ENCODE data around the gene PER2. TPM values are rescaled to one million over a fixed set of nuclear protein-coding genes. Genes with fewer than 3 reads are reported as not detected.

The PER2 gene
- total and polyA plus RNA-seq, 3 experiments from 2014 or later: 4.3 to 14.2 (median 12.9) TPM

GRCh38 chr2:238236571-238236970 is 51.8 kb downstream of the PER2 start:
- no peak overlapping the region for H3K27ac Mint-ChIP-seq
- H3K9me3 Mint-ChIP-seq: no peaks in the 10 kb centered on the region
- H3K4me1 ChIP-seq (ENCODE audit: insufficient read depth, low read length): peaks cover 6% of the 10 kb centered on the region
- H3K36me3 ChIP-seq (ENCODE audit: insufficient read depth, low read length): no peaks in the 10 kb centered on the region
- H3K4me3 ChIP-seq (ENCODE audit: low read length): no peak overlapping the region
- peaks cover 4% of the 10 kb centered on the region for H3K27me3 ChIP-seq (ENCODE audit: insufficient read depth, low read length, poor library complexity, severe bottlenecking)
- H3K4me1 Mint-ChIP-seq: peaks cover 9 to 34% (median 22%) of the 10 kb centered on the region in 3 donors
- peak overlapping the region in 1 of 7 donors; percentile 35 for H3K4me3 Mint-ChIP-seq
- H3K27ac ChIP-seq (ENCODE audit: low read depth, low read length): no peak overlapping the region
- peaks cover 0 to 1% (median 0%) of the 10 kb centered on the region in 3 donors for H3K36me3 Mint-ChIP-seq
- POLR2A ChIA-PET: no interaction called here
- CTCF ChIA-PET: interaction anchor here (1.7 kb wide), 1 partner anchor 30 kb away, joined by 3 read pairs; no protein-coding TSS in a partner anchor
- H3K9me3 ChIP-seq (ENCODE audit: low read length): no peaks in the 10 kb centered on the region
- H3K27me3 Mint-ChIP-seq: peaks cover 14 to 22% of the 10 kb centered on the region in 2 donors
- no peak for DNase-seq

DNA sequence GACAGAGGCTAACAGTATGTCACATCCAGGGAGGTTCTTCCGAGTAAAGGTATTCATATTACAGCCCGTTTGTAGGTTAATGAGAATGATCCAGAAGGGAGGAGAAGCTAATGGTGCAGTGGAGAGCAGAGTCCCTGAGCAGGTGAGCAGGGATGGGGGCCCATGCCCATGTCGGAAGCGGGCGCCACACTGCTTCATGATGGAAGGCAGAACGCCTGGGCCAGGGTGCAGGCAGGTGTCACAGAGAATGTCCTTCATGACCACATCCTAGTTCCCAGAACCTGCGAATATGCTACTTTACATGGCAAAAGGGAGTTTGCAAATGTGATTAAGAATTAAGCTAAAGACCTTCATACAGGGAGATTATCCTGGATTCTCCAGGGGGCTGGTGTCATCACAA is 52.6 kb downstream of the PER2 start:
- H3K27me3 Mint-ChIP-seq: peaks cover 14 to 24% of the 10 kb centered on the region in 2 donors

DNA sequence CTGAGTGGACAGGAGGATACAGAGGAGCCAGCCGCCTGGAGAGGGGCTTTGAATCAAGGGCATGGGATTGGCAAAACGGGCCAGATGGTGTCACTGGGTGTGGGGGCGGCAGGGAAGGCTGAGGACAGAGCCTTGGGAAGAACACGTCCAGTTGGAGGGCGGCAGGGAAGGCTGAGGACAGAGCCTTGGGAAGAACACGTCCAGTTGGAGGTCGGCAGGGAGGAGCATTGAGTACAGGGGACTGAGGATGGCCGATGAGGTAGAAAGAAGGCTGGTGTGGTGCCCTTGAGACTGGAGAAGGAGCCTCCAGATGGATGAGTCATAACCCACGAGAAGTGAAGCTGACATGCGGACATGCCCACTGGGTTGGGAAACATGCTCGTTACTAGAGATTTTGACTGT is 53.1 kb downstream of the PER2 start:
- Mint-ChIP-seq H3K36me3 (peaks cover 0 to 1% (median 0%) of the 10 kb centered on the region in 3 donors), H3K27me3 (peaks cover 14 to 28% of the 10 kb centered on the region in 2 donors), H3K4me3 (peak overlapping the region; percentile 35 to 82 (median 70)), H3K4me1 (peaks cover 16 to 40% (median 32%) of the 10 kb centered on the region in 3 donors), H3K27ac (peak overlapping the region in 1 of 8 donors; percentile 3), H3K9me3 (peaks cover 0 to 3% (median 0%) of the 10 kb centered on the region in 5 donors)
- Histone ChIP-seq H3K36me3 (ENCODE audit: insufficient read depth, low read length) (no peaks in the 10 kb centered on the region), H3K4me1 (ENCODE audit: insufficient read depth, low read length) (peaks cover 15% of the 10 kb centered on the region), H3K9me3 (ENCODE audit: low read length) (no peaks in the 10 kb centered on the region), H3K27ac (ENCODE audit: low read depth, low read length) (no peak overlapping the region), H3K4me3 (ENCODE audit: low read length) (no peak overlapping the region), H3K27me3 (ENCODE audit: insufficient read depth, low read length, poor library complexity, severe bottlenecking) (peaks cover 4% of the 10 kb centered on the region)
- ChIA-PET POLR2A (no interaction called here), CTCF (no interaction called here)
- DNase-seq: no peak

More for the DNA sequence above, 52.6 kb downstream of the PER2 start:
- H3K27ac ChIP-seq (ENCODE audit: low read depth, low read length): no peak overlapping the region
- no peaks in the 10 kb centered on the region for H3K36me3 ChIP-seq (ENCODE audit: insufficient read depth, low read length)
- peaks cover 0 to 1% (median 0%) of the 10 kb centered on the region in 3 donors for H3K36me3 Mint-ChIP-seq
- CTCF ChIA-PET: no interaction called here
- no peaks in the 10 kb centered on the region for H3K9me3 ChIP-seq (ENCODE audit: low read length)
- POLR2A ChIA-PET: no interaction called here
- no peak overlapping the region for H3K4me3 ChIP-seq (ENCODE audit: low read length)
- peaks cover 10% of the 10 kb centered on the region for H3K4me1 ChIP-seq (ENCODE audit: insufficient read depth, low read length)
- DNase-seq: no peak
- H3K4me3 Mint-ChIP-seq: peak overlapping the region in 4 of 7 donors; percentile 6 to 82 (median 45)
- peaks cover 4% of the 10 kb centered on the region for H3K27me3 ChIP-seq (ENCODE audit: insufficient read depth, low read length, poor library complexity, severe bottlenecking)
- peak overlapping the region in 1 of 8 donors; percentile 3 for H3K27ac Mint-ChIP-seq
- H3K4me1 Mint-ChIP-seq: peaks cover 12 to 35% (median 28%) of the 10 kb centered on the region in 3 donors
- no peaks in the 10 kb centered on the region for H3K9me3 Mint-ChIP-seq

GRCh38 chr2:238233625-238234024 is 54.8 kb downstream of the PER2 start:
- Histone ChIP-seq H3K4me1 (ENCODE audit: insufficient read depth, low read length) (peaks cover 11% of the 10 kb centered on the region), H3K36me3 (ENCODE audit: insufficient read depth, low read length) (no peaks in the 10 kb centered on the region), H3K27ac (ENCODE audit: low read depth, low read length) (no peak overlapping the region), H3K4me3 (ENCODE audit: low read length) (no peak overlapping the region), H3K27me3 (ENCODE audit: insufficient read depth, low read length, poor library complexity, severe bottlenecking) (peaks cover 1% of the 10 kb centered on the region), H3K9me3 (ENCODE audit: low read length) (no peaks in the 10 kb centered on the region)
- Mint-ChIP-seq H3K4me1 (peaks cover 15 to 42% (median 34%) of the 10 kb centered on the region in 3 donors), H3K4me3 (peak overlapping the region; percentile 46 to 82 (median 67)), H3K9me3 (peaks cover 0 to 3% (median 0%) of the 10 kb centered on the region in 5 donors), H3K27me3 (peaks cover 14 to 33% of the 10 kb centered on the region in 2 donors), H3K36me3 (peaks cover 0 to 5% (median 0%) of the 10 kb centered on the region in 3 donors), H3K27ac (peak overlapping the region in 1 of 8 donors; percentile 53)
- POLR2A ChIA-PET: interaction anchor here (0.6 kb wide), 1 partner anchor 145 kb away, joined by 4 read pairs; no protein-coding TSS in a partner anchor
- no peak for DNase-seq
- CTCF ChIA-PET: no interaction called here

GRCh38 chr2:238231809-238232208 is 56.6 kb downstream of the PER2 start:
- peaks cover 14 to 29% of the 10 kb centered on the region in 2 donors for H3K27me3 Mint-ChIP-seq
- no peak overlapping the region for H3K4me3 ChIP-seq (ENCODE audit: low read length)
- H3K27me3 ChIP-seq (ENCODE audit: insufficient read depth, low read length, poor library complexity, severe bottlenecking): no peaks in the 10 kb centered on the region
- H3K4me1 ChIP-seq (ENCODE audit: insufficient read depth, low read length): peaks cover 10% of the 10 kb centered on the region
- CTCF ChIA-PET: interaction anchor here (1.2 to 1.3 kb wide), 2 partner anchors 28 to 31 kb away, joined by 3 read pairs; partner anchors contain the start of gene ILKAP
- POLR2A ChIA-PET: interaction anchor here (1.0 to 1.1 kb wide), 2 partner anchors 30 to 57 kb away, joined by 3 to 6 read pairs; partner anchors contain the start of gene PER2
- no peak overlapping the region for H3K27ac ChIP-seq (ENCODE audit: low read depth, low read length)
- H3K27ac Mint-ChIP-seq: peak overlapping the region in 1 of 8 donors; percentile 72
- no peak for DNase-seq
- H3K36me3 ChIP-seq (ENCODE audit: insufficient read depth, low read length): no peaks in the 10 kb centered on the region
- H3K4me3 Mint-ChIP-seq: peak overlapping the region; percentile 63 to 92 (median 85)
- no peaks in the 10 kb centered on the region for H3K9me3 ChIP-seq (ENCODE audit: low read length)
- H3K9me3 Mint-ChIP-seq: peaks cover 0 to 3% (median 0%) of the 10 kb centered on the region in 5 donors
- H3K36me3 Mint-ChIP-seq: peaks cover under 1 to 5% (median 5%) of the 10 kb centered on the region in 3 donors
- peaks cover 15 to 37% (median 34%) of the 10 kb centered on the region in 3 donors for H3K4me1 Mint-ChIP-seq

DNA sequence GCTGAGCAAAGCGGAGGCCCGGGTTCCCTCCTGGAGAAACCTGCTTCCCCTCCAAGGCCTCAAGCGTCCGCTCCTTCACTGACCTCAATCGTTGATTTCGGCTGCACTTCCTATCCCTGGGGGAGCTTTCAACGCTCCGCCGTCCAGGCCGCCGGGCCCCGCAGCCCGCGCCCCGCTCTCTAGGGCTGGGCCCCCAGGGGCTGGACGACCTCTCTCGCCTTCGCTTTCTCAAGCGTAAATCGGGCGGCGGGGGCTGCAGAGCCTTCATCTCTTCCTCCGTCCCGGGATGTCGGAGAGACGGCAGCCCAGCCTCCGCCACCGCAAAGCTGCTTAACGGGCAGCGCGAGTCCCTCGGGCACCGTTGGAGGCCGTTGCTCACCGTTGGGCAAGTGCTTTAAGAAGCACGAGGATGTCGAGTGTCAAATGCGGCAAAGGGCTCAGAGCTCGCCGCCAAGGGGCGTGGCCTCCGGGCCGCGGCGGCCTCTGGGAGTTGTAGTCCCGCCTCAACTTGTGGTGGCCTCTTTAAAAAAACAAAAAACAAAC is 57.1 kb downstream of the PER2 start:
- no peak overlapping the region for H3K27ac ChIP-seq (ENCODE audit: low read depth, low read length)
- CTCF ChIA-PET: interaction anchor here (1.2 to 1.3 kb wide), 2 partner anchors 27 to 32 kb away, joined by 3 read pairs; partner anchors contain the start of gene ILKAP
- Mint-ChIP-seq H3K36me3 (peaks cover 2 to 7% (median 5%) of the 10 kb centered on the region in 3 donors), H3K4me3 (peak overlapping the region; percentile 63 to 92 (median 85)), H3K27me3 (peaks cover 14 to 27% of the 10 kb centered on the region in 2 donors), H3K9me3 (peaks cover 0 to 3% (median 0%) of the 10 kb centered on the region in 5 donors), H3K4me1 (peaks cover 15 to 37% (median 34%) of the 10 kb centered on the region in 3 donors), H3K27ac (peak overlapping the region in 3 of 8 donors; percentile 72 to 85 (median 73))
- POLR2A ChIA-PET: interaction anchor here (1.0 to 1.1 kb wide), 2 partner anchors 30 to 57 kb away, joined by 3 to 6 read pairs; partner anchors contain the start of gene PER2
- H3K9me3 ChIP-seq (ENCODE audit: low read length): no peaks in the 10 kb centered on the region
- H3K4me1 ChIP-seq (ENCODE audit: insufficient read depth, low read length): peaks cover 10% of the 10 kb centered on the region
- no peaks in the 10 kb centered on the region for H3K36me3 ChIP-seq (ENCODE audit: insufficient read depth, low read length)
- peak; percentile 38 to 84 (median 71) for DNase-seq
- no peaks in the 10 kb centered on the region for H3K27me3 ChIP-seq (ENCODE audit: insufficient read depth, low read length, poor library complexity, severe bottlenecking)
- peak overlapping the region; percentile 52 for H3K4me3 ChIP-seq (ENCODE audit: low read length)

DNA sequence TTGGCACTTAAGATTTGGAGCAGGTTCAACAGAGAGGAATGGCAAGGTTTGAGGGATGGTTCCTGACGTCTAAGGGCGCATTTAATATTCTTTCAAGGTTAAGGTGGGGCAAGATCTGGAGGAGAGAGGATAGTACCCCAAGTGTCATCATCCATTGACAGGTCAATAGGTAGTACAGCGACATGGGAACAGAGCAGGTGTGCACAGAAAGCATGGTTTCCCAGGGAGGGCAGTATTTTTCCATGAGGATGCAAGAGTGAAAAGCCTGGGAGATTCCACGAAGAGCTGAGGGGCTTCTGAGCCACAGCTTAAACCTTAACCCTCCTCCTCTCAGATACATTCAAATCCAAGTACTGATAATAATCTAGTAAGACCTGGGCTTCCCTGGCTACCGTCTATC is 57.7 kb downstream of the PER2 start:
- DNase-seq: no peak
- Mint-ChIP-seq H3K4me1 (peaks cover 15 to 37% (median 34%) of the 10 kb centered on the region in 3 donors), H3K27me3 (peaks cover 8 to 23% of the 10 kb centered on the region in 2 donors), H3K36me3 (peaks cover 2 to 8% (median 5%) of the 10 kb centered on the region in 3 donors), H3K9me3 (peaks cover 0 to 3% (median 0%) of the 10 kb centered on the region in 5 donors), H3K4me3 (peak overlapping the region; percentile 43 to 92 (median 85)), H3K27ac (peak overlapping the region in 5 of 8 donors; percentile 29 to 59 (median 45))
- Histone ChIP-seq H3K36me3 (ENCODE audit: insufficient read depth, low read length) (no peaks in the 10 kb centered on the region), H3K27ac (ENCODE audit: low read depth, low read length) (no peak overlapping the region), H3K27me3 (ENCODE audit: insufficient read depth, low read length, poor library complexity, severe bottlenecking) (no peaks in the 10 kb centered on the region), H3K9me3 (ENCODE audit: low read length) (no peaks in the 10 kb centered on the region), H3K4me1 (ENCODE audit: insufficient read depth, low read length) (peaks cover 10% of the 10 kb centered on the region), H3K4me3 (ENCODE audit: low read length) (peak overlapping the region; percentile 52)
- CTCF ChIA-PET: interaction anchor here (1.2 to 1.3 kb wide), 2 partner anchors 27 to 33 kb away, joined by 3 read pairs; partner anchors contain the start of gene ILKAP
- POLR2A ChIA-PET: interaction anchor here (1.1 kb wide), 1 partner anchor 58 kb away, joined by 3 read pairs; the partner anchor contains the start of gene PER2

DNA sequence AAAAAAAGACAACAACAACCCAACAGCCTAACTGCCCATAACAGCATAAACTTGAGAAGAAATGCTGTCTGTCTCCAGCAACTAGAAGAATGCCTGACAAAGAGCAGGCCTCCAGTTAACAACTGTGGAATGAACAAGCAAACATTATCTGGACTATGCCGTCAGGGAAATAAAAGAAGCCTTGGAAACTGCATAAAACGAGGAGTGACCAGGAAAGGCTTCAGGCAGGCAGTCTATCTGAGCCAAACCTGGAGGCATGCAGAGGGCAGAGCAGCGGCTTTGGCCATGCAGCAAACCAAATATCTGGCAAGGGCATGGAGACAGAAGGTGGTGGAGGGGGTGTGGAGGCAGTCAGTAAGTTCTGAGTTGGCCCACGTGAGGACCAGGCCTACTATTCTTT is 59.7 kb downstream of the PER2 start:
- peaks cover 0 to 19% of the 10 kb centered on the region in 2 donors for H3K27me3 Mint-ChIP-seq
- no peak overlapping the region for H3K27ac Mint-ChIP-seq
- no peak for DNase-seq
- Histone ChIP-seq H3K27ac (ENCODE audit: low read depth, low read length) (no peak overlapping the region), H3K4me1 (ENCODE audit: insufficient read depth, low read length) (peaks cover 10% of the 10 kb centered on the region), H3K36me3 (ENCODE audit: insufficient read depth, low read length) (no peaks in the 10 kb centered on the region), H3K4me3 (ENCODE audit: low read length) (no peak overlapping the region), H3K9me3 (ENCODE audit: low read length) (no peaks in the 10 kb centered on the region), H3K27me3 (ENCODE audit: insufficient read depth, low read length, poor library complexity, severe bottlenecking) (no peaks in the 10 kb centered on the region)
- H3K4me1 Mint-ChIP-seq: peaks cover 12 to 27% (median 26%) of the 10 kb centered on the region in 3 donors
- ChIA-PET CTCF (no interaction called here), POLR2A (no interaction called here)
- H3K36me3 Mint-ChIP-seq: peaks cover 2 to 15% (median 5%) of the 10 kb centered on the region in 3 donors
- no peak overlapping the region for H3K4me3 Mint-ChIP-seq
- peaks cover 0 to 3% (median 0%) of the 10 kb centered on the region in 5 donors for H3K9me3 Mint-ChIP-seq

Data from CD8-positive, alpha-beta memory T cell (primary cell).